HEK293 (cell line): ENCODE results near the gene HLA-DPA1.

Experiments used
- CTCF ChIP-seq: fragments of 450-650 bp; formaldehyde crosslinking; IDR thresholded peaks from 2 replicates; pipeline ENCODE4 v1.5.1; 2016; ENCODE audit warnings: missing biosample characterization, missing genetic modification characterization
- ELK4 ChIP-seq: IDR thresholded peaks from 2 replicates; pipeline ENCODE4 v1.6.1; 2011; ENCODE audit warnings: mild to moderate bottlenecking, low read depth, low read length, borderline replicate concordance
- ZBTB7A ChIP-seq: fragments of 450-650 bp; formaldehyde crosslinking; IDR thresholded peaks from 2 replicates; pipeline ENCODE4 v1.5.1; 2016; ENCODE audit warnings: low read depth, missing biosample characterization, missing genetic modification characterization
- ZNF146 ChIP-seq: fragments of 450-650 bp; formaldehyde crosslinking; IDR thresholded peaks from 2 replicates; pipeline ENCODE4 v1.5.1; 2016; ENCODE audit warnings: missing biosample characterization, missing genetic modification characterization
- ZNF350 ChIP-seq: fragments of 450-650 bp; formaldehyde crosslinking; IDR thresholded peaks from 2 replicates; pipeline ENCODE4 v1.5.0; 2017; ENCODE audit warnings: missing biosample characterization, mild to moderate bottlenecking, missing genetic modification characterization
- ZNF513 ChIP-seq: fragments of 450-650 bp; IDR thresholded peaks from 2 replicates; pipeline ENCODE4 v1.5.1; 2018; ENCODE audit warnings: missing biosample characterization, missing genetic modification characterization
- ZNF76 ChIP-seq: fragments of 450-650 bp; formaldehyde crosslinking; IDR thresholded peaks from 2 replicates; pipeline ENCODE4; 2016; ENCODE audit warnings: low read depth, missing biosample characterization, missing genetic modification characterization, borderline replicate concordance
- ZSCAN30 ChIP-seq: fragments of 450-650 bp; IDR thresholded peaks from 2 replicates; pipeline ENCODE4 v1.5.1; 2018; ENCODE audit warnings: missing biosample characterization, mild to moderate bottlenecking, missing genetic modification characterization, moderate library complexity

GRCh38 chr6:33052627-33053026, 20.8 kb downstream of the HLA-DPA1 start:
- TF ChIP-seq ZSCAN30 (tag by site-specific recombination) (no peak), ZNF350 (tag by site-specific recombination) (no peak), ZNF76 (tag by site-specific recombination) (no peak), CTCF (tag by site-specific recombination) (no peak), ELK4 (no peak), ZNF146 (no peak), ZNF513 (tag by site-specific recombination) (no peak), ZBTB7A (tag by site-specific recombination) (no peak)
